PC-3 (cell line): ENCODE results near the gene SYT7.

Experiments
- EZH2 ChIP-seq: fragments of 300-600 bp; sonication (generic); IDR thresholded peaks from one replicate; pipeline ENCODE4 v1.6.1; 2017; ENCODE audit warnings: antibody characterized with exemption, mild to moderate bottlenecking, low read length; ENCODE audit not compliant: unreplicated experiment
- EZH2phosphoT487 ChIP-seq: fragments of 300-600 bp; sonication (generic); IDR thresholded peaks from 2 replicates; pipeline ENCODE4 v1.6.1; 2018; ENCODE audit warnings: mild to moderate bottlenecking, antibody characterized with exemption, low read length, borderline replicate concordance
- TF ChIP-seq, protein P1 (sequence below): fragments of 300-600 bp; sonication (generic); conservative IDR thresholded peaks from 2 replicates; pipeline ENCODE4 v1.5.1; 2017; ENCODE audit warnings: antibody characterized with exemption, low read depth, mild to moderate bottlenecking, low read length

GRCh38 chr11:61528114-61528513 is 52.8 kb downstream of the SYT7 start:
- TF ChIP-seq, protein P1, sequence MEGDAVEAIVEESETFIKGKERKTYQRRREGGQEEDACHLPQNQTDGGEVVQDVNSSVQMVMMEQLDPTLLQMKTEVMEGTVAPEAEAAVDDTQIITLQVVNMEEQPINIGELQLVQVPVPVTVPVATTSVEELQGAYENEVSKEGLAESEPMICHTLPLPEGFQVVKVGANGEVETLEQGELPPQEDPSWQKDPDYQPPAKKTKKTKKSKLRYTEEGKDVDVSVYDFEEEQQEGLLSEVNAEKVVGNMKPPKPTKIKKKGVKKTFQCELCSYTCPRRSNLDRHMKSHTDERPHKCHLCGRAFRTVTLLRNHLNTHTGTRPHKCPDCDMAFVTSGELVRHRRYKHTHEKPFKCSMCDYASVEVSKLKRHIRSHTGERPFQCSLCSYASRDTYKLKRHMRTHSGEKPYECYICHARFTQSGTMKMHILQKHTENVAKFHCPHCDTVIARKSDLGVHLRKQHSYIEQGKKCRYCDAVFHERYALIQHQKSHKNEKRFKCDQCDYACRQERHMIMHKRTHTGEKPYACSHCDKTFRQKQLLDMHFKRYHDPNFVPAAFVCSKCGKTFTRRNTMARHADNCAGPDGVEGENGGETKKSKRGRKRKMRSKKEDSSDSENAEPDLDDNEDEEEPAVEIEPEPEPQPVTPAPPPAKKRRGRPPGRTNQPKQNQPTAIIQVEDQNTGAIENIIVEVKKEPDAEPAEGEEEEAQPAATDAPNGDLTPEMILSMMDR = no peak
- TF ChIP-seq EZH2phosphoT487 = no peak
- TF ChIP-seq EZH2 = no peak
